Neural cell (in vitro differentiated cells): ENCODE results near the gene PDK2.

ENCODE experiments used
- CTCF ChIP-seq: fragments of 450-650 bp; IDR thresholded peaks from 2 replicates; pipeline ENCODE4 v1.5.1; 2014; ENCODE audit warnings: antibody characterized with exemption, mild to moderate bottlenecking, moderate library complexity; ENCODE audit not compliant: poor library complexity, severe bottlenecking
- EP300 ChIP-seq: fragments of 450-650 bp; conservative IDR thresholded peaks from 2 replicates; pipeline ENCODE4 v1.6.1; 2014; ENCODE audit warnings: antibody characterized with exemption, mild to moderate bottlenecking, moderate library complexity; ENCODE audit not compliant: poor library complexity, severe bottlenecking
- EZH2 ChIP-seq: fragments of 200-600, 300-800 bp; shearing (Covaris generic), sonication (generic); IDR thresholded peaks from 2 replicates; pipeline ENCODE4 v1.6.1; 2014; ENCODE audit warnings: antibody characterized with exemption, low read length, borderline replicate concordance, mild to moderate bottlenecking; ENCODE audit not compliant: insufficient read depth, poor library complexity, severe bottlenecking
- POLR2AphosphoS5 ChIP-seq: IDR thresholded peaks from 2 replicates; pipeline ENCODE4 v1.6.1; 2012
- RAD21 ChIP-seq: fragments of 450-650 bp; conservative IDR thresholded peaks from 2 replicates; pipeline ENCODE4 v1.6.1; 2014; ENCODE audit warnings: antibody characterized with exemption, mild to moderate bottlenecking, moderate library complexity
- TAF1 ChIP-seq: IDR thresholded peaks from 2 replicates; pipeline ENCODE4 v1.6.1; 2012; ENCODE audit warnings: low read depth

- no peak for TF ChIP-seq CTCF
- TF ChIP-seq EZH2 = no peak
- no peak for TF ChIP-seq RAD21
- no peak for TF ChIP-seq EP300
- no peak for TF ChIP-seq POLR2AphosphoS5
- no peak for TF ChIP-seq TAF1
These were observed 22.2 kb upstream of the PDK2 start for GRCh38 chr17:50072925-50073324.
